Stimulated activated CD8-positive, alpha-beta memory T cell treated with anti-CD3 and anti-CD28 coated beads, Interleukin-4, amount 100 ng/mL, for 4 hours (primary cell): ENCODE measurements around the gene ANGPTL2.

Experiments
- DNase-seq, 2 donors: peaks; one replicate each; pipeline ENCODE4 v3.0.0-alpha.2; 2020; ENCODE audit warnings: low read depth in 2 of 2, low spot score in 1 of 2

Gene ANGPTL2

GRCh38 chr9:127137640-127138360 is 15.4 kb upstream of the ANGPTL2 start:
- DNase-seq, result no peak

DNA sequence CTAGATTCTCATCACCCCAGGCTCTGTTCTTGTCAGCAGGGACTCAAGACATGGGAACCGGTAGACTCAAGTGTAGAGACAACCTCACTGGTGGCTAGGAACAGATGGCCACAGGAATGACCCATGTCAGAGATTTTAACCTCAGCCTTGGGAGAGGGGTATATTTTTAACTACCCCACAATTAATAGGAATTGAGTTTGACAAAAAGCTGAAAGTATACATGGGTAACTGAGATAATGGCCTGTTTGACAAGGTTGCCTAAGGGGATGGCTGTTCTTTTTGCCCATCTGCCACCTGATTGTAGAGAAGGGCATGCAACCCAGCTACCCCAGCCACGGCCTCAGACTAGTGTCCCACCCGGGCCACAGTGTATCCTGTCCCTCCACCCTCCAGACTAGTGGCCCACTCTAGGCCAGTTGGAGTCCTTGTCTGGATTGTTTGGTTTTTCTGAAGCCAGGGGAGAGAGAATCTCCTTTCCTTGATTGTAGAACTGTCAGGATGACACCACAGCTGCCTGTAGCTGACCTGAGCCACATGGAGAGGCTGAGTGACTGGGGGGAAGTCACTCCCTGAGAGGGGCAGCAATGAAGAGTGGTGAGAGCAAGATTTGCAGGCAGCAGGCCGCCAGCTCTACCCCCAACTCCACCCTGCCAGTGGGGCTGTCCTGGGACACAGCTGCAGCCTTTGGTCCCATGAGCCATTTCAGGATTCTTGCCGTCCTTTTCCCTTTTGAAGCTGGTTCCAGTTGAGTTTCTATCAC is 14.6 kb upstream of the ANGPTL2 start:
- DNase-seq, result no peak

DNA sequence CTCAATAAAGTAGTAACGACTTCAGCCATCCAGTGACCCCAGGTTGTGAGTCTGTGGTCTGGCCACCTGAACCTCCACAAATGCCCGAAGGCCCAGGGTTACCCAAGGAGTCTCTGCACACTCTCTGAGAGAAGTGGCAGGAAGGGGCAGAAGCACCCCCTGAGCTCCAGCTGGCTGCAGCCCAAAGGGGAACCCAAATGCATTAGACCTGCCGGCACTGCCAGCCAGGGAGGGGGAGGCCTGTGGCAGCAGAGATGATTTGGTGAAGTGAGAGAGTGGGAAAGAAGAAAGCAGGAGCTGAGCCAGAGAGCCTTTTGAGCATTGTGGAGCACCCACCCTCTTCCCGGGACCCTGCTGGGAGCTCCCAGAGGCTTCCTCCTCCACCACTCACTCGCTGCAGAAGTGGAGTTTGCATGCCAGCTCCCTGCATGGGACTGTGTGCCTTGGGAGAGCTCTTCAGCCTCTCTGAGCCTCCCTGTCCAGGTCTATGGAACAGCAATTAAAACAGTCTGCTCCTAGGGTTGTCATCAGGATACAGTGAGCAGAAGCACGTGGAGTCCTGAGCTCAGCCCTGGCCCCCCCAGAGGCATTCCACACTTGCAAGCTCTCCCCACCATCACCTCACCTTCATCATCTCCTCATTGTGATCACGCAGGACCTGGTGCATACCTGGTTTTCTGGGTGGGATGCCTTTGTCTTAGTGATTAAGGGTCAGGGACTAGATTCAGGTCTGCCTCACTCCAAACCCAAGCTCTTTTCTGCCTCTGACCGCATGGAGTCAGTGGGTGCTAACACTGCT is 13.8 kb upstream of the ANGPTL2 start:
- no peak for DNase-seq

DNA sequence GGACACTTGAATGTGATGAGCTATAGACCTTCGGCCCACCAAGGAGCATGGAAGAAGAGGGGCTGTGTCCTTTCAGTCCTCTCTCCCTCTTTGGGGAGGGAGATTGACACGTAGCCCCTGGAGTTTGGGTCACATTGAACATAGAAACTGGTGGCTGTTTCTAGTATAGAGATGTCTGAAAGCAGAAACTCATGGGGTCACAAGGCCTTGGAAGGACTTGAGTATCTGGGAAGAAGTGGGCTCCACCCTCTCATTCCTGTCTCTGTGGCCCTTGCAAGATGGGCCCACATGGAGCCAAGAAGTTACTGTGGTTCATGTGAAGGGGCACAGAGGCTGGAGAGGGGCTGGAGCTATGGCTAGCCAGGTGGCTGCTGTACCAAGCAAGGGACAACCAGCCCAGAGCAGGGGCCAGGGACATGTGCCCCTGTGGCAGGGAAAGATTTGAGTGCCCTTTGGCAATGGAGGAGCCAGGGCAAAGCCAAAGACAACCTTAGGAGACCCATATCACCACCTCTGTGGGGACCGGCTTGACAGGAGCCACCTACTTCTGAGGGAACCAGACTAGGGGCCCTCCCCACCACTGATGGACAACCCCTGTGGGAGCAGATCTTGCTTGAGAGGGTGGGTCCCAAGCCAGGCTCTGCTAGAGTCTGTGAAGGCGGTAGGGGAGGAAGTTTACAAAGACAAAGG is 12.8 kb upstream of the ANGPTL2 start:
- no peak for DNase-seq

- DNase-seq, result no peak
These were observed 11.3 kb upstream of the ANGPTL2 start for GRCh38 chr9:127133739-127134167.

GRCh38 chr9:127132921-127133647 is 10.6 kb upstream of the ANGPTL2 start:
- no peak for DNase-seq

DNA sequence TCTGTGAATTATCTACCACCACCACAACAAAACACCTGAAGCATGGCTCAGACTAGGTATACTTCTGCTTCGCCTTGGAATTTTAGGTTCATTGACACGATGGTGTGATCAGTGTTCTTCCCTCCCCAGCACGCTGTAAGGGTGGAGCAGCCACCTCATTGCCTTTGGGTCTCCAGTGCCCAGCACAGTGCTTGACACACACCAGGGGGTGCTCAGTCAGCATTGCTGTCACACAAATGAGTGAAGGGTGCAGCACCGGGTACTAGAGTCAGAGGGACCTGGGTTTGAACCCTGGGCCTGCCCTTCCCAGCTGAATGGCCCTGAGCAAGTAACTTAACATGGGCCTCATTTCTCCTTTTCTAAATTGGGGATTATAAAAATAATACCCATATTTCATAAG is 9.9 kb upstream of the ANGPTL2 start:
- DNase-seq, result no peak

DNA sequence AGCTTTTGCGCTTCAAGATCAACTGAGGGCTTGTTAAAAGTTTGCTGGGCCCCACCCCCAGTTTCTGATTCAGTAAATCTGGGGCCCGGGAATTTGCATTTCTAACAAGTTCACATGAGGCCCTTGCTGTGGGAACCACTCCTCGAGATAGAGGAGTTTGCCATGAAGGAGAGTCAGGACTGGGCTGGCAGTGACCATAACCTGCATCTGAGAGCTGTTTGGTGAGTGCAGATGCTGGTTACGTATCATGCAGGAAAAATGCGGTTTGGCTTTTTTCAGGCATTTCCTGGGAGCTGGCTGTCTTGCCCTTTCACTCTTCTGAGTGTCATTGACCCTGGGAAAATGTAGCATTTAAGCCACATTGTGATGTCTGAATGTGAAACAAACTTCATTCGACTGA is 9.4 kb upstream of the ANGPTL2 start:
- no peak for DNase-seq

DNA sequence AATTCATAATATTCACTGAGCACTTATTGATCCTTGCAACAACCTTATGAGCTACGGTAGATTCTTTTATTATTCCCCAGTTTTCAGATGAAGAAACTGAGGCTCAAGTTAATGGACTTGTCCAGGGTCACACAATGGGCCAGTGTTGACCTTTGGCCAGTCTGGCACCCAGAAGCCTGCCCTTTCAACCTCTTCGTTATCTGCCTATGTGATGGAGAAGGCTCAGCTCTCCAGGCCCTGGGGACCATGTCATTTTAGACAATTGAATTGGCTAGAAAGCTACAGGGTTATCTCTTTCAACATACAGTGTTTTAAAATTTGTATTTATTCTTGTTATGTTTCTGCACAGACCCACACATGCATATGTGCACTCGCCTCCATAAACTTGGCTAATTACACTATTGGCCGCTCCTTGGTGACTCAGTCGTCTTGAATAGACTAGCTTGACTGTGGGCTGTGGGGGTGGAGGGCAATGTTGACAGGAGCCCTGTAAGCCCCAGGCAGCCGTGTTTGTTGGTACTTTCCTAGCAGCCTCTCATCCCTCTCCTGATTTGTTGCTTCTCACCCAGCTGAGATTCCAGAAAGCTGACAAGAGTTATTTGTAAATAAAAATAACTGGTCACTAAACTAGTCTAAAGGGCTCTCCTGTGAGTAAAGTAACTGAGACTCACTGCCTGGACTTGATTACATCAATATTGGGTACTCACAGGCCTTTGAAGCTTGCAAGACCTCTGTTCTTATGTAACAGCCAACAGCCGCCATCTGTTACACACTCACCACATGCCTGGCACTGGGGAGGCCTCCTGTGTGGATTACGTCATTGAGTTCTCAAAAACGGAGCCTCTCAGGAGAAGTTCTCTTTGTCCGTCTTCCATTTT is 8.5 kb upstream of the ANGPTL2 start:
- no peak for DNase-seq

- DNase-seq, result no peak
These were observed 7.8 kb upstream of the ANGPTL2 start for GRCh38 chr9:127130235-127130634.

DNA sequence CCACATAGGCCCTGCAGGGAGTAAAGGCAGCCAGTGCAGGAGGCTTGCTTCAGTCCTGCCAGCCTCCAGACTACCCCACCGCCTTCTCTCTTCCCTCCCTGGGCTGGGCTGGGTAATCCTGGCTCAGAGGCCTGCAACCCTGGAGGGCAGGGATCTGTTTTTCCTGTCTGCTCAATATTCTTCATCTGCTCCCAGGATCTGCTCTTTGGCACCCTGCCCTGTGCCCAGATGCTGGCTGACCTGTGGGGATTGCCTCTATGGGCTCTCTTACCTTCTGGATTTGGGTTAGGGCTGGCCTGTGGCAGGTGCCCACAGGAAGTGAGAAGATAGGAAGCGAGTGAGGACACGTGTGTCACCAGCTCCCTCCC is 7.3 kb upstream of the ANGPTL2 start:
- no peak for DNase-seq

DNA sequence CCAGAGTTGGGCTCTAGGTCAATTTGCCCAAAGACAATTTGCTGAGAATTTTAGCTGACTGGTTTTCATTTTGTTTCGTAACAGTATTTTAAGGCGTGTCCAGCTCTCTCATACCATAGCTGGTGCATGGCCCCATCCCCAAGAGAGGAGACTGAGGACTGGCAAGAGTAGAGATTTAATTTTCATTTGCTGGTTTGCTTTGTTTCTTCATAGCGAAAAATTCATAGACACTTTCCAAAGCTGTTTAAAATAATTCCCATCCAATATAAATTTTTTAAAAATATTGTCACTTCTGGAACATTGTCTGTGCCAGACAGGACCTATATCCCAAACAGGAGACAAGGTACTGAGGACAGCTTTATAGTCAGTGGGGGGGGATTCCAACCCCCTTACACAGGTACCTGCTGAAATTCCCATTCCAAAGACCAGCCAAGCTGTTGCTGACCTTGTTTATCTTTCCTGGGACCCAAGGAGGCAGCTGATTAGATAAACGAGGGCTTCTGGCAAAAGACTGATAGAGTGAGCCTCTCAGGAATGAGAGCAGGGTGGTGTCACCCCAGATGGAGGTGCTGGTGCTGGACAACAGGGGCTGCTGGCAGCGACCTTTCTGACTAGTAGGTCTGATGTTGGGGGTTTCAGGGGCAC is 6.8 kb upstream of the ANGPTL2 start:
- DNase-seq, result no peak

- DNase-seq, result no peak
These were observed 6.1 kb upstream of the ANGPTL2 start for GRCh38 chr9:127128341-127129072.

- no peak for DNase-seq
These were observed 4.5 kb upstream of the ANGPTL2 start for GRCh38 chr9:127126971-127127370.

DNA sequence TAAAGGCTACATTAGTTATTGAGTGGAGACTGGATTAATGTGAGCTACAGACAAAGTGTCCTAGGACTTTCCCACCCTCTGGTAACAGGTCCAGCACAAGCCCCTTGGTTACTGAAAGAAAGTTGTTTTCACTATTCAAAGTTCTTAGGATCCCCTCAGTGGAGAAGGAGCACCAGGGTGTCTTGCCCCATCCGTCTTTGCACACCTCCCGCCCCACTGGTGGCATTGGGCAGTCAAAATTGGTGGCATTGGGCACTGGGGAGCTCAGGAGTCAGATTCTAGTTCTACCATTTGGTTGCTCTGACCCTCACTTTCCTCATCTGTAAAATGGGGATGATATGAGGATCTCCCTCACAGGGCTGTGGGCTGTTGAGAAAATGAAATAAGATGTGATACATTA is 2.4 kb upstream of the ANGPTL2 start:
- DNase-seq, result no peak

DNA sequence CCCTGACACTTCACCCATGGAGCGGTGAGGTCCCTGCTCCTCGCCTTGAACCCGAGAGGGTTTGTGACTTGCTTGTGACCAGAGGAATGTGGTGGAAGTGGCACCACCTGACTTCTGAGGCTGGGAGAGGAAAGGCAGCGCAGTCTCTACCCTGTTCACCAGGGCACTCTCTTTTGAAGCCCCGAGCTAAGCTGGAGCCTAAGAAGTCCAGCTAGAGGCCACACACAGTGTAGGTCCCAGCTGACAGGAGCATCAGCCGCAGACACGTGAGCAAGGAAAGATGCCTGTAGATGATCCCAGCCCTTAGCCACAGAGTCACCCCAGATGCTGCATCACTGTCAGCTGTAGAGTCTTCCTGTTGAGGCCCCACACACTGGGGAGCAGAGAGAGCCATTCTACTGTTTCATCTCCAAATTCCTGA is 1.7 kb upstream of the ANGPTL2 start:
- DNase-seq, result no peak

DNA sequence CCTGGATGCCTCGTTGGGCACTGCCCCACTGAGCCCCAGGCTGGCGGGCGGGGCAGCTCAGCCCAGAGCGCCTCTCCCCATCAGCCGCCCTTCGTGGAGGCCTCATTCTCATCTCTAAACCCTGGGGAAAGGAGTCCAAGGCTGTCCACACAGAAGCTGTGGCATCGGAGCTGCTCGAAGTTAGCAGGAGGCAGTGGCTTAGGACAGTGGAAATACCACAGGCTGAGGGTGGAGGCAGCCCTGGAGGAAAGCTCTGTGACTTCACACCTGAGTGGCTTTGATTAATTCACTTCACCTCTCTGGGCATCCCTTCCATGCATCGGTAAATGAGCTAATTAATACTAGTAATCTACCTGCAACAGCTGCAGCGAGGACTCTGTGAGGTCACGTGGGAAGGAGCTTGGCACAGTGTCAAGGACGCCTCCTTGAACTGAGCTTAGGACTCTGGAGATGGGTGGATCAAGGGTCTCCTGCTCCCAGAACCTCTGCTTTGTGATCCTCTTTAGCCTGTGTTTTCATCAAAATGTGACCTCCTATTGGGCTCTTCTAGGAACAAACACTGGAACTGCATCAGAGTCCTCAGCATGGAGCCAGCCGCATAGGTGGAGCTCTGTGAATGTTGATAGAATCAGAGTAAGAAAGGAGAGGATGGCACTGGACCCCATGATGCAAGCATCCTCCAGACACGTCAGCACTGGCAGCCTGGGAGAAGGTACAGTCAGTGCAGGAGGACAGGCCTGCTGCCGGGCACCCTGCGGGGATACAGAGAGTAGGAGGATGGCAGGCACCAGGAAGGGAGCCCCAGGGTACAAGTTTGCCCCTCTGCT is 842 bp upstream of the ANGPTL2 start:
- no peak for DNase-seq
